HG03469 (cell line): ENCODE data around the gene MYRF.

Experiments used
- ATAC-seq: cut with Tn5 transposase; IDR thresholded peaks from one replicate; pipeline ENCODE4 v1.9.1; 2021; ENCODE audit warnings: mild to moderate bottlenecking, moderate library complexity, moderate number of reproducible peaks; ENCODE audit not compliant: unreplicated experiment

MYRF gene

DNA sequence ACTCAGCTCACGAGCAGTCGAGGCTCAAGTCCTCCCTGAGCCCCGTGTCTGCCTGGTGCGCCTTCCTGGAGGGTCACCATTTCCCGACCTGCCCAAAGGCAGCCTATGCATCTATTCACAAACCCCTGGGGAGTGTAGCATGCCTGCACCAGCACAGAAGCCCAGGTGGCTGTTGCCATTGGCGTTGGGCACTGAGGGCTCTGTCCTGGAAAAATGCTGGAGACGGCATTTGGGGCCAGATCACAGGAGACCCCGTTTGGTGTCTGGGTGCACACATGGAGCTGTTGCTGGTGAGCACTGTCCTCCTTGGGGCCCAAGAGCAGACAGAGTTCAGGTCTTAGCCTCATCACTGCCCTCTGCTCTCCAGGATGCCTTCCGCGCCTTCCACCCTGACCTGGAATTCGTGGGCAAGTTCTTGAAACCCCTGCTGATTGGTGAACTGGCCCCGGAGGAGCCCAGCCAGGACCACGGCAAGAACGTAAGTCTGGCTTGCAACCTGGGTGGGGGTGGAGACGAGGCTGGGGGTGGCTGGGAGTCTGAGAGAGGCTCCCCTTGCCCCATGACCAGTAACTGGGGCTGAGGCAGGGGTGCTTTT lies 85.1 kb downstream of the MYRF start:
- no peak for ATAC-seq
